HFFc6 (cell line): Measurements from ENCODE around the gene ROM1. TPM values are rescaled to one million over a fixed set of nuclear protein-coding genes. Genes with fewer than 3 reads are reported as not detected.
A peak's percentile ranks its signal among the peaks of the same experiment; 100 is the strongest.

ENCODE experiments used
- DNase-seq: peaks from one replicate; pipeline ENCODE4 v3.0.0-alpha.2; 2018
- H3K27ac Mint-ChIP-seq: 2 replicates; pipeline ENCODE4 v1.8.0; 2020; ENCODE audit warnings: mild to moderate bottlenecking, mixed read lengths
- H3K27me3 Mint-ChIP-seq: 2 replicates; pipeline ENCODE4 v1.8.0; 2021; ENCODE audit warnings: mild to moderate bottlenecking, moderate library complexity, mixed read lengths; ENCODE audit not compliant: insufficient read depth
- H3K36me3 Mint-ChIP-seq: 2 replicates; pipeline ENCODE4 v1.8.0; 2021; ENCODE audit warnings: low read depth, mixed read lengths
- H3K4me1 Mint-ChIP-seq: 2 replicates; pipeline ENCODE4 v1.8.0; 2020; ENCODE audit warnings: low read depth, mixed read lengths
- H3K4me3 Mint-ChIP-seq: 2 replicates; pipeline ENCODE4 v1.8.0; 2020; ENCODE audit warnings: mild to moderate bottlenecking, moderate library complexity, mixed read lengths
- H3K9me3 Mint-ChIP-seq: 2 replicates; pipeline ENCODE4 v1.8.0; 2020; ENCODE audit warnings: mild to moderate bottlenecking, mixed read lengths
- total RNA-seq, 6 experiments: library from RNA; stranded (reverse); fragmentation: NEBNext Ultra II Directional; extraction: Animal tissue kit (Norgen Biotek cat#: 25700); gene quantifications; 2 replicates in 1 of 6; 3 replicates in 5 of 6; pipeline ENCODE4 v1.2.3, GENCODE V29; 2021
- TF ChIP-seq, protein P1 (sequence below): fragments of 200-600 bp; sonication (generic); IDR thresholded peaks from 2 replicates; pipeline ENCODE4 v1.5.0; 2021; ENCODE audit warnings: antibody characterized with exemption, mild to moderate bottlenecking

Gene ROM1
- total RNA-seq, 6 experiments from 2014 or later = 2.3 to 4.8 (median 3.2) TPM

GRCh38 chr11:62627713-62628112 is 14.7 kb downstream of the ROM1 start:
- DNase-seq = no peak
- peaks cover 49% of the 10 kb centered on the region for H3K36me3 Mint-ChIP-seq
- peaks cover under 1% of the 10 kb centered on the region; the same call in 1 of the 2 replicates for H3K4me1 Mint-ChIP-seq
- H3K27me3 Mint-ChIP-seq = peaks cover 1% of the 10 kb centered on the region; the same call in 1 of the 2 replicates
- H3K9me3 Mint-ChIP-seq = no peaks in the 10 kb centered on the region
- no peak overlapping the region for H3K4me3 Mint-ChIP-seq
- H3K27ac Mint-ChIP-seq = no peak overlapping the region
- TF ChIP-seq, protein P1, sequence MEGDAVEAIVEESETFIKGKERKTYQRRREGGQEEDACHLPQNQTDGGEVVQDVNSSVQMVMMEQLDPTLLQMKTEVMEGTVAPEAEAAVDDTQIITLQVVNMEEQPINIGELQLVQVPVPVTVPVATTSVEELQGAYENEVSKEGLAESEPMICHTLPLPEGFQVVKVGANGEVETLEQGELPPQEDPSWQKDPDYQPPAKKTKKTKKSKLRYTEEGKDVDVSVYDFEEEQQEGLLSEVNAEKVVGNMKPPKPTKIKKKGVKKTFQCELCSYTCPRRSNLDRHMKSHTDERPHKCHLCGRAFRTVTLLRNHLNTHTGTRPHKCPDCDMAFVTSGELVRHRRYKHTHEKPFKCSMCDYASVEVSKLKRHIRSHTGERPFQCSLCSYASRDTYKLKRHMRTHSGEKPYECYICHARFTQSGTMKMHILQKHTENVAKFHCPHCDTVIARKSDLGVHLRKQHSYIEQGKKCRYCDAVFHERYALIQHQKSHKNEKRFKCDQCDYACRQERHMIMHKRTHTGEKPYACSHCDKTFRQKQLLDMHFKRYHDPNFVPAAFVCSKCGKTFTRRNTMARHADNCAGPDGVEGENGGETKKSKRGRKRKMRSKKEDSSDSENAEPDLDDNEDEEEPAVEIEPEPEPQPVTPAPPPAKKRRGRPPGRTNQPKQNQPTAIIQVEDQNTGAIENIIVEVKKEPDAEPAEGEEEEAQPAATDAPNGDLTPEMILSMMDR = no peak

GRCh38 chr11:62632492-62632891 is 19.4 kb downstream of the ROM1 start:
- peaks cover 47% of the 10 kb centered on the region for H3K36me3 Mint-ChIP-seq
- peak overlapping the region; percentile 32; the same call in 1 of the 2 replicates for H3K27ac Mint-ChIP-seq
- H3K9me3 Mint-ChIP-seq = no peaks in the 10 kb centered on the region
- TF ChIP-seq, protein P1 = no peak
- DNase-seq = no peak
- H3K27me3 Mint-ChIP-seq = peaks cover 1% of the 10 kb centered on the region; the same call in 1 of the 2 replicates
- no peak overlapping the region for H3K4me3 Mint-ChIP-seq
- no peaks in the 10 kb centered on the region for H3K4me1 Mint-ChIP-seq

GRCh38 chr11:62644220-62644619 is 31.2 kb downstream of the ROM1 start:
- Mint-ChIP-seq H3K36me3 (peaks cover 16% of the 10 kb centered on the region), H3K4me3 (no peak overlapping the region; the same call in 1 of the 2 replicates), H3K27ac (no peak overlapping the region), H3K27me3 (peaks cover 2% of the 10 kb centered on the region; the same call in 1 of the 2 replicates), H3K4me1 (peaks cover 13% of the 10 kb centered on the region), H3K9me3 (no peaks in the 10 kb centered on the region)
- DNase-seq = no peak
- TF ChIP-seq, protein P1 = no peak

GRCh38 chr11:62645671-62645945 is 32.6 kb downstream of the ROM1 start:
- no peak for DNase-seq
- peaks cover 13% of the 10 kb centered on the region for H3K4me1 Mint-ChIP-seq
- peak overlapping the region; percentile 98 for H3K4me3 Mint-ChIP-seq
- H3K36me3 Mint-ChIP-seq = peaks cover 9% of the 10 kb centered on the region
- TF ChIP-seq, protein P1 = no peak
- no peaks in the 10 kb centered on the region for H3K9me3 Mint-ChIP-seq
- peak overlapping the region; percentile 92 for H3K27ac Mint-ChIP-seq
- peaks cover 2% of the 10 kb centered on the region; the same call in 1 of the 2 replicates for H3K27me3 Mint-ChIP-seq

DNA sequence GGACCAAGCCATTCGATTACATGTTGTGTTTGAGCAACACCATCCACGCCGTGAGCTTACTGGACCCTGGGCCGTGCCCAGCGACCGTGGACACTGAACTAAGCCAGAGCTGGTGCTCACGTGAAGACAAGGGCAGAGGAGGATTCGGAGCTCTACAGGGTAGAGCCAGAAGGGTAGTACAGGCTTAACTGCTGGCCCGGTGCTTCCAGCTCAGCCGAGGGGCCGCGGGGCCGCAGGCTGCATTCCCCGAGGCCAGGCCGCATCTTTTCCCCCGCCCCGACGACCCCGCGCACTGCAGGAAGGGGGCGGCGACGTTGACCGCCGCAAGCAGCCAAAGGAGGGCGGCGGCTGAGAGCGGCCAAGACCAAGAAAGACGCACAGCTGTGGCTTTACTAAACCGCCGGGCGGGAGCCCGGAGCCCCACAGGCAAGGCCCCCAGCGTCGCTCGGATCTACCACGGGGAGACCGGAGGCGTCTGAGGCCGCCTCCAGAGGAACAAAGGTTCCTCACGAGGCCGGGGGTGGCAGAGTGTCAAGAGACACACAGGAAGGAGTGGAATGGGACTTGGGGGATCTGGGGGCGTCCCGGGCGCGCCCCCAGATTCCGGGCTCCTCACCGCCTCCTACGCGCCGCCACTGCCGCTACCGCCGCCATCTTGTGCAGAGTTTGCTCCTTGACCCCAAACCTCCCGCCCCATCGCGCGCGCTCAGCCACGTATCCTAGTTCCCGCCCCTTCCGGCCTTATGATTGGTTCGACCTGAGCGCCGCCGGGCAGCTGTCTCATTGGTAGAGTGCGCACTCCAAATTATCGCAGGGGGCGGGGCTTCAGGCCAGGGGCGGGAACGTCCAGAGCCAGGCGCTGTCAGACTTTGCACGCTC is 33.1 kb downstream of the ROM1 start, which contains the start of gene GANAB:
TSS of gene GANAB (minus strand) at position 668 of the 879 bp plus-strand sequence. CDS start at position 654, 14 bp downstream.
- DNase-seq = peak; percentile 98
- peaks cover 13% of the 10 kb centered on the region for H3K4me1 Mint-ChIP-seq
- TF ChIP-seq, protein P1 = peak; percentile 20; the same call in 1 of the 2 replicates
- peak within 1 kb of the TSS; percentile 92 for H3K27ac Mint-ChIP-seq
- peaks cover 9% of the 10 kb centered on the region for H3K36me3 Mint-ChIP-seq
- no peaks in the 10 kb centered on the region for H3K9me3 Mint-ChIP-seq
- H3K4me3 Mint-ChIP-seq = peak within 1 kb of the TSS; percentile 98
- H3K27me3 Mint-ChIP-seq = peaks cover 2% of the 10 kb centered on the region; the same call in 1 of the 2 replicates
